ENCODE measurements around the gene STXBP6.

GRCh38 chr14:24966579-24966964 is 83.4 kb downstream of the STXBP6 start:
- TF ChIP-seq TAF1 (CRISPR knock-in tag; IDR thresholded peaks at IDR 0.05) (no peak), MBD4 (IDR thresholded peaks at IDR 0.05; ENCODE audit: borderline replicate concordance, low read length) (no peak), ZNF160 (CRISPR knock-in tag; IDR thresholded peaks at IDR 0.05) (no peak), MED13 (CRISPR knock-in tag; IDR thresholded peaks at IDR 0.05) (no peak), CAMTA2 (CRISPR knock-in tag; IDR thresholded peaks at IDR 0.05; ENCODE audit: borderline replicate concordance) (no peak)

All from HepG2 (cell line).